Brain microvascular endothelial cell (primary cell): ENCODE data around the gene KRTAP11-1.

Experiments
- DNase-seq: peaks from one replicate; pipeline ENCODE4 v3.0.0-alpha.2; 2020
- H3K27ac ChIP-seq: fragments of 250-450 bp; sonication (Bioruptor Pico); 2 replicates; pipeline ENCODE4 v1.5.1; 2020; ENCODE audit warnings: mild to moderate bottlenecking, moderate library complexity
- H3K27me3 ChIP-seq: fragments of 250-450 bp; sonication (Bioruptor Pico); replicated peaks from 2 replicates; pipeline ENCODE4 v1.5.1; 2020; ENCODE audit warnings: mild to moderate bottlenecking
- H3K36me3 ChIP-seq: fragments of 250-450 bp; sonication (Bioruptor Pico); replicated peaks from 2 replicates; pipeline ENCODE4 v1.5.1; 2020; ENCODE audit warnings: mild to moderate bottlenecking
- H3K4me3 ChIP-seq: 2 replicates; pipeline ENCODE4 v1.5.1; 2011; ENCODE audit warnings: low read depth, mild to moderate bottlenecking, control low read depth, low read length, moderate library complexity
- in situ Hi-C: cut with HindIII; loops from 2 replicates; pipeline ENCODE4 v1.10.0; 2017; ENCODE audit warnings: low sequenced_read_pairs, low pct_ligation_motif_present
- TF ChIP-seq, protein P1 (sequence below): IDR thresholded peaks from 2 replicates; pipeline ENCODE4 v1.5.1; 2011; ENCODE audit warnings: low read depth, mild to moderate bottlenecking, moderate library complexity, low read length, control low read depth, inconsistent platforms; ENCODE audit errors: missing control alignments

KRTAP11-1 gene

GRCh38 chr21:30882866-30883597 is 1.7 kb upstream of the KRTAP11-1 start:
- TF ChIP-seq, protein P1, sequence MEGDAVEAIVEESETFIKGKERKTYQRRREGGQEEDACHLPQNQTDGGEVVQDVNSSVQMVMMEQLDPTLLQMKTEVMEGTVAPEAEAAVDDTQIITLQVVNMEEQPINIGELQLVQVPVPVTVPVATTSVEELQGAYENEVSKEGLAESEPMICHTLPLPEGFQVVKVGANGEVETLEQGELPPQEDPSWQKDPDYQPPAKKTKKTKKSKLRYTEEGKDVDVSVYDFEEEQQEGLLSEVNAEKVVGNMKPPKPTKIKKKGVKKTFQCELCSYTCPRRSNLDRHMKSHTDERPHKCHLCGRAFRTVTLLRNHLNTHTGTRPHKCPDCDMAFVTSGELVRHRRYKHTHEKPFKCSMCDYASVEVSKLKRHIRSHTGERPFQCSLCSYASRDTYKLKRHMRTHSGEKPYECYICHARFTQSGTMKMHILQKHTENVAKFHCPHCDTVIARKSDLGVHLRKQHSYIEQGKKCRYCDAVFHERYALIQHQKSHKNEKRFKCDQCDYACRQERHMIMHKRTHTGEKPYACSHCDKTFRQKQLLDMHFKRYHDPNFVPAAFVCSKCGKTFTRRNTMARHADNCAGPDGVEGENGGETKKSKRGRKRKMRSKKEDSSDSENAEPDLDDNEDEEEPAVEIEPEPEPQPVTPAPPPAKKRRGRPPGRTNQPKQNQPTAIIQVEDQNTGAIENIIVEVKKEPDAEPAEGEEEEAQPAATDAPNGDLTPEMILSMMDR: no peak
- H3K36me3 ChIP-seq: no peaks in the 10 kb centered on the region
- H3K27ac ChIP-seq: no peak overlapping the region
- in situ Hi-C loops: no loop called here
- H3K4me3 ChIP-seq: no peak overlapping the region
- DNase-seq: no peak
- H3K27me3 ChIP-seq: no peaks in the 10 kb centered on the region

DNA sequence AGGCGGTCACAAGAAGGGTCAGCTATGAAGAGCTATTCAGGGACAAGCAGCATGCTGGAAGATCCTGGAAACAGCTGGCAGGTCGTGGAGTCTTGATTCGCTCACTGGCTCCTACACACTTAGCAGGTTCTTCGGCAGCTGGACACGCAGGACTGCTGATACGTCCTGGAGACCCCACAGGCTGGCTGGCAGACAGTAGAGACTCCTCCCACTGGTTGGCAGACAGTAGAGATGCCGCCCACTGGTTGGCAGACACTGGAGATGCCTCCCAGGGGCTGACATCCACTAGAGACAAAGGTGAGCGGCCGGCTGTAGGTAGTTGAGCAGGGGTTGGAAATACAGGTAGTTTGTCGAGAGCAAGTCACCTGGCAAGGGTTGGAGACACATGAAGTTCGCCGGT is 466 bp downstream of the KRTAP11-1 start:
- in situ Hi-C loops: no loop called here

GRCh38 chr21:30874526-30874925 is 6.9 kb downstream of the KRTAP11-1 start:
- Histone ChIP-seq H3K4me3 (no peak overlapping the region), H3K27ac (no peak overlapping the region), H3K36me3 (no peaks in the 10 kb centered on the region), H3K27me3 (no peaks in the 10 kb centered on the region)
- TF ChIP-seq, protein P1: no peak
- DNase-seq: no peak
- in situ Hi-C loops: no loop called here

More for the DNA sequence above, 466 bp downstream of the KRTAP11-1 start:
- Histone ChIP-seq H3K27ac (no peak overlapping the region), H3K36me3 (no peaks in the 10 kb centered on the region), H3K4me3 (no peak overlapping the region), H3K27me3 (no peaks in the 10 kb centered on the region)
- no peak for DNase-seq
- TF ChIP-seq, protein P1: no peak

DNA sequence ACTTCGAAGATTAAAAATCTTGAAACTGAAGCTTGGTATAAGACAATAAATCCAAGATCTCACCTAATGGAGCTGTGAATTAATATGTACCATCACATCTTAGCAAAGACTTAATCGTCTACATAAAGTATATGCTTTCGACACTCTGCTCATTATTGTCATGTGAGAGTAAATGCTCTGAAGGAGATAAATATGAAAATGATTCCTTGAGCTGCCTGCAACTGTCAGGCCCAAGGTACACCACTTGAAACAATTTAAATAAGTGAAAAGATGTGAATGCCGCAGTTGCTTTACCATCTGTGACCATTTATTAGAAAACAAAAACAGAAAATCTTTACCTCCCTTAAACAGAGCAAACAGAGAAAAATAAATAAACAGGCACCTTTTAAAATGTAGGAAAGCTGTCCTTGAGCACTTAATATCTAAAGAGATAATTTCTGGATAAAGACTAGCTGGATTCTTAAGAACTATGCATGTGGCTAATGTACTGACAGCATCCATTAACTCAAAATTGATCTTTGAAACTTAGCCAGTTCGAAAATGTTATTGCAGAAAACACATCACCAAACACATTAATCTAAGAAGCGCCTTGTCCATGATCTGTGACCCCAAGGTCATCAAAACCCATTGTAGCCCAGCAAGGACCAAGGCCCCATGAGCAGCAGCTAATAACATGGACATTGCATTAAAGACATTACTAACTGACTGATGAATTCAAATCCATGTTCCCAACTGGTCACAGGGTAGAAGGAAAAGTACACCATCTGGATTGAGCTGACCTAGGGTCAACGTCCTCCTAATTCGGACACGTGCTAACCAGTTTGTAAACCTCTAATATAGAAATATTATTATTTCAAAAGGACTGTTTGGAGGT is 33.5 kb downstream of the KRTAP11-1 start:
- DNase-seq: no peak
- Histone ChIP-seq H3K27ac (no peak overlapping the region), H3K27me3 (no peaks in the 10 kb centered on the region), H3K36me3 (no peaks in the 10 kb centered on the region), H3K4me3 (no peak overlapping the region)
- in situ Hi-C loops: no loop called here
- TF ChIP-seq, protein P1: no peak

DNA sequence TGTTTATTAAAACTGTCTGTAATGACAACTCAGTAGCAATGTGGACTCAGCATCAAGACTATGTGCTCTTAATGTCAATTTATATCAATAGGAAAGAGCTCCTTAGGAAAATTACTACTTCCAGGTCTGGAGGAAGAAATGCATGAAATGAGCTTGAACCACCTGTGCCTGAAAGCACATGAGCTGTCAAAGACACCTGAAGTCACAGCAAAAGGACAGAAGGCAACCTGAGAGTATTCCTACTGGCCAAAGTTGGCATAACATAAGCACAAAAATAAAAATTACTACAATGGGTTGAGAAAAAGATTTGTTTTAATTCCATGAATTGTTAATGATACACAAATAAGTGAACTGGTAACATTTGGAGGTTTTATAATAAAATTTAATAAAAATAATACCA is 38.4 kb downstream of the KRTAP11-1 start:
- in situ Hi-C loops: no loop called here
- H3K27me3 ChIP-seq: no peaks in the 10 kb centered on the region
- TF ChIP-seq, protein P1: no peak
- no peak overlapping the region for H3K4me3 ChIP-seq
- no peak for DNase-seq
- no peak overlapping the region for H3K27ac ChIP-seq
- H3K36me3 ChIP-seq: no peaks in the 10 kb centered on the region
